ENCODE results near the gene CCIN. TPM values are rescaled to one million over a fixed set of nuclear protein-coding genes. Genes with fewer than 3 reads are reported as not detected.

CCIN gene
- total and polyA plus RNA-seq, 7 experiments from 2014 or later: 0.15 to 3.6 (median 0.49) TPM; not detected in 3

- Mint-ChIP-seq H3K4me3 (peak overlapping the region in 7 of 10 donors; percentile 11 to 63 (median 38)), H3K4me1 (peaks cover 62 to 90% (median 85%) of the 10 kb centered on the region in 7 donors), H3K27me3 (no peaks in the 10 kb centered on the region), H3K36me3 (peaks cover 9 to 64% (median 28%) of the 10 kb centered on the region in 5 donors), H3K9me3 (peaks cover 5 to 18% (median 14%) of the 10 kb centered on the region in 11 donors), H3K27ac (peak overlapping the region; percentile 51 to 89 (median 85))
- no peak overlapping the region for H3K4me3 ChIP-seq (ENCODE audit: low read length)
- H3K9me3 ChIP-seq (ENCODE audit: control insufficient read depth in 2 of 3, low read length in 3 of 3): peaks cover 0 to 11% (median 8%) of the 10 kb centered on the region in 3 experiments
- ATAC-seq: no peak
- peaks cover 81 to 95% of the 10 kb centered on the region in 2 donors for H3K4me1 ChIP-seq (ENCODE audit: control insufficient read depth in 2 of 2, insufficient read depth in 2 of 2, low read length in 2 of 2)
- DNase-seq: no peak
- intact Hi-C loops (cut with micrococcal nuclease): no loop called here
- H3K27me3 ChIP-seq (ENCODE audit: control insufficient read depth in 2 of 2, insufficient read depth in 2 of 2, low read length in 2 of 2): no peaks in the 10 kb centered on the region
- H3K27ac ChIP-seq (ENCODE audit: low read depth, low read length): peak overlapping the region; percentile 59
- ChIA-PET CTCF (interaction anchor here (0.5 to 1.1 kb wide), 2 partner anchors 44 to 320 kb away, joined by 5 read pairs; no protein-coding TSS in a partner anchor), POLR2A (no interaction called here)
- H3K36me3 ChIP-seq (ENCODE audit: control insufficient read depth in 2 of 3, insufficient read depth in 3 of 3, low read length in 3 of 3): peaks cover 0 to 6% (median 0%) of the 10 kb centered on the region in 3 experiments
Measured at GRCh38 chr9:36147441-36148175, 21.6 kb upstream of the CCIN start.

GRCh38 chr9:36148311-36149051, 20.7 kb upstream of the CCIN start:
- intact Hi-C loops (cut with micrococcal nuclease): no loop called here
- ATAC-seq (peak; percentile 24), DNase-seq (peak in 3 of 9 donors; percentile 28 to 55 (median 50))
- Histone ChIP-seq H3K36me3 (ENCODE audit: control insufficient read depth in 2 of 3, insufficient read depth in 3 of 3, low read length in 3 of 3) (peaks cover 0 to 6% (median 0%) of the 10 kb centered on the region in 3 experiments), H3K9me3 (ENCODE audit: control insufficient read depth in 2 of 3, low read length in 3 of 3) (peaks cover 0 to 11% (median 8%) of the 10 kb centered on the region in 3 experiments), H3K4me3 (ENCODE audit: low read length) (no peak overlapping the region), H3K27ac (ENCODE audit: low read depth, low read length) (peak overlapping the region; percentile 59), H3K4me1 (ENCODE audit: control insufficient read depth in 2 of 2, insufficient read depth in 2 of 2, low read length in 2 of 2) (peaks cover 81 to 94% of the 10 kb centered on the region in 2 donors), H3K27me3 (ENCODE audit: control insufficient read depth in 2 of 2, insufficient read depth in 2 of 2, low read length in 2 of 2) (no peaks in the 10 kb centered on the region)
- CTCF ChIA-PET: interaction anchor here (0.5 to 1.2 kb wide), 4 partner anchors 18 to 321 kb away, joined by 3 to 5 read pairs (median 4); no protein-coding TSS in a partner anchor
- Mint-ChIP-seq H3K4me3 (peak overlapping the region in 3 of 10 donors; percentile 11 to 34 (median 18)), H3K9me3 (peaks cover 5 to 18% (median 14%) of the 10 kb centered on the region in 11 donors), H3K36me3 (peaks cover 9 to 63% (median 28%) of the 10 kb centered on the region in 5 donors), H3K27ac (peak overlapping the region in 8 of 9 donors; percentile 51 to 89 (median 86)), H3K27me3 (no peaks in the 10 kb centered on the region), H3K4me1 (peaks cover 58 to 87% (median 81%) of the 10 kb centered on the region in 7 donors)
- POLR2A ChIA-PET: interaction anchor here (1.3 to 1.8 kb wide), 2 partner anchors 10 to 12 kb away, joined by 4 to 5 read pairs; partner anchors contain the start of gene GLIPR2

- intact Hi-C loops (cut with micrococcal nuclease): no loop called here
- Histone ChIP-seq H3K4me1 (ENCODE audit: control insufficient read depth in 2 of 2, insufficient read depth in 2 of 2, low read length in 2 of 2) (peaks cover 76 to 87% of the 10 kb centered on the region in 2 donors), H3K27ac (ENCODE audit: low read depth, low read length) (peak overlapping the region; percentile 59), H3K36me3 (ENCODE audit: control insufficient read depth in 2 of 3, insufficient read depth in 3 of 3, low read length in 3 of 3) (peaks cover 0 to 6% (median 0%) of the 10 kb centered on the region in 3 experiments), H3K27me3 (ENCODE audit: control insufficient read depth in 2 of 2, insufficient read depth in 2 of 2, low read length in 2 of 2) (no peaks in the 10 kb centered on the region), H3K9me3 (ENCODE audit: control insufficient read depth in 2 of 3, low read length in 3 of 3) (peaks cover 0 to 11% (median 8%) of the 10 kb centered on the region in 3 experiments), H3K4me3 (ENCODE audit: low read length) (no peak overlapping the region)
- Mint-ChIP-seq H3K9me3 (peaks cover 5 to 18% (median 14%) of the 10 kb centered on the region in 11 donors), H3K4me1 (peaks cover 56 to 84% (median 80%) of the 10 kb centered on the region in 7 donors), H3K4me3 (no peak overlapping the region), H3K36me3 (peaks cover 9 to 59% (median 31%) of the 10 kb centered on the region in 5 donors), H3K27ac (peak overlapping the region in 7 of 9 donors; percentile 51 to 99 (median 87)), H3K27me3 (no peaks in the 10 kb centered on the region)
- DNase-seq (no peak), ATAC-seq (no peak)
- POLR2A ChIA-PET: interaction anchor here (1.3 to 1.8 kb wide), 2 partner anchors 9 to 12 kb away, joined by 4 to 5 read pairs; partner anchors contain the start of gene GLIPR2
- CTCF ChIA-PET: interaction anchor here (0.7 to 1.2 kb wide), 3 partner anchors 18 to 56 kb away, joined by 3 to 4 read pairs (median 3); no protein-coding TSS in a partner anchor
Measured at GRCh38 chr9:36149197-36149596, 20.0 kb upstream of the CCIN start.

GRCh38 chr9:36150574-36151315, 18.4 kb upstream of the CCIN start:
- Histone ChIP-seq H3K9me3 (ENCODE audit: control insufficient read depth in 2 of 3, low read length in 3 of 3) (peaks cover 0 to 6% (median 6%) of the 10 kb centered on the region in 3 experiments), H3K27ac (ENCODE audit: low read depth, low read length) (peak overlapping the region; percentile 88), H3K4me1 (ENCODE audit: control insufficient read depth in 2 of 2, insufficient read depth in 2 of 2, low read length in 2 of 2) (peaks cover 68 to 72% of the 10 kb centered on the region in 2 donors), H3K36me3 (ENCODE audit: control insufficient read depth in 2 of 3, insufficient read depth in 3 of 3, low read length in 3 of 3) (peaks cover 0 to 10% (median 0%) of the 10 kb centered on the region in 3 experiments), H3K4me3 (ENCODE audit: low read length) (peak overlapping the region; percentile 53), H3K27me3 (ENCODE audit: control insufficient read depth in 2 of 2, insufficient read depth in 2 of 2, low read length in 2 of 2) (no peaks in the 10 kb centered on the region)
- Mint-ChIP-seq H3K4me3 (peak overlapping the region; percentile 13 to 89 (median 85)), H3K27ac (peak overlapping the region; percentile 97 to 99 (median 99)), H3K27me3 (no peaks in the 10 kb centered on the region), H3K4me1 (peaks cover 47 to 76% (median 69%) of the 10 kb centered on the region in 7 donors), H3K36me3 (peaks cover 4 to 51% (median 28%) of the 10 kb centered on the region in 5 donors), H3K9me3 (peaks cover 0 to 12% (median 8%) of the 10 kb centered on the region in 11 donors)
- POLR2A ChIA-PET: interaction anchor here (0.6 to 2.7 kb wide), 6 partner anchors 9 to 48 kb away, joined by 3 to 14 read pairs (median 8); partner anchors contain the start of genes CLTA and GLIPR2
- CTCF ChIA-PET: interaction anchor here (1.2 to 1.8 kb wide), 4 partner anchors 14 to 48 kb away, joined by 3 to 7 read pairs (median 5); partner anchors contain the start of gene GLIPR2
- intact Hi-C loops (cut with micrococcal nuclease): loop anchor here (1.0 to 2.0 kb wide), 4 partner anchors 7 to 40 kb away; partner anchors contain the start of genes CLTA (in 1 of the 2) and GLIPR2 (in 1 of the 2)
- no peak for DNase-seq
- no peak for ATAC-seq

DNA sequence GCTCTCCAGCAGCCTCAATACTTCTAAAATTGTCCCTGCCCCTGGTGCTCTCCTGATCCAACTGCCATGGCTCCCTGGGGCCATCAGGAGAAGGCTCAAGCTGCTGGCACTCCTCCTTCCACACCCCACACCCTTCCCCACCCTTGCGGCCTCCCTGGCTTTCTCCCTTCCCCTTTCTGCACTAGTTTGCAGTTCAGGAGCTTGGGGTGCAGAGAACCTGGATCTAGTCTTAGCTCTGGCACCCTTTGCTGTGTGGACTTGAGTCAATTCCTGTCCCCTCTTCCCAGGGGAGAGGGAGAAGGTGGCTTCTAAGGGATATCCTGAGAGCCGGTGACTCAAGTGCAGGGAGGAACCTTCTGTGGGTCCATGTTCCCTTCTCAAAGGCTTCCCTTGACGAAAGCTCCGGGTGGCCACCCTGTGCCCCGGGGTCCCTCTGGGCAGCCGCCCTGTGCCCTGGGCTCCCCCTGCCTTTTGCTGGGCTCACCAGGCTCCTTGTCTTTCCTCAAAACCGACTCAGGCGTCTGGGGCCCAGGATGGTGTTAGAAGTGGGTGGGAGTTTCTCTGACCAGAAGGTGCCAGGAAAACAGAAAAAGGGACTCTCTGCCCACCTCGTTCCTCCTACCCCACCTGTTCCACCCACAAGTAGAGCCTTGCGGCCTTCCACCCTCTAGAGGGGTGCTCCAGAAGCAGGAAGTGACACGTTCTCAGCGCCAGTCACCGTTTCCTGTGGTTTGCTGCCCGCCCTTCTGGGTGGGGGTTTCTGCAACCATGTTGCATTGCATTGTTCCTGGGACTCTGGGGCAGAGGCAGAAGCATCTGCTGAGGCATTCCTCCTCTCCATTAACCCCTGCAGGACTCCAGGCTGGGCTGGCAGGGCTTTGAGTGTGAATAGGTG, 17.6 kb upstream of the CCIN start:
- H3K4me3 Mint-ChIP-seq: peak overlapping the region; percentile 74 to 91 (median 88)
- H3K4me1 Mint-ChIP-seq: peaks cover 46 to 68% (median 61%) of the 10 kb centered on the region in 7 donors
- peak overlapping the region; percentile 53 for H3K4me3 ChIP-seq (ENCODE audit: low read length)
- H3K36me3 ChIP-seq (ENCODE audit: control insufficient read depth in 2 of 3, insufficient read depth in 3 of 3, low read length in 3 of 3): peaks cover 0 to 7% (median 0%) of the 10 kb centered on the region in 3 experiments
- H3K9me3 Mint-ChIP-seq: peaks cover 0 to 4% (median 0%) of the 10 kb centered on the region in 11 donors
- DNase-seq (peak; percentile 63 to 91 (median 87)), ATAC-seq (peak; percentile 94)
- POLR2A ChIA-PET: interaction anchor here (0.6 to 2.7 kb wide), 10 partner anchors 8 to 39 kb away, joined by 3 to 14 read pairs (median 4); partner anchors contain the start of genes CCIN, CLTA and GLIPR2
- peak overlapping the region; percentile 97 to 99 (median 99) for H3K27ac Mint-ChIP-seq
- CTCF ChIA-PET: interaction anchor here (0.9 to 1.8 kb wide), 5 partner anchors 13 to 48 kb away, joined by 3 to 7 read pairs (median 4); partner anchors contain the start of genes CCIN and GLIPR2
- H3K4me1 ChIP-seq (ENCODE audit: control insufficient read depth in 2 of 2, insufficient read depth in 2 of 2, low read length in 2 of 2): peaks cover 63 to 68% of the 10 kb centered on the region in 2 donors
- no peaks in the 10 kb centered on the region for H3K27me3 ChIP-seq (ENCODE audit: control insufficient read depth in 2 of 2, insufficient read depth in 2 of 2, low read length in 2 of 2)
- peaks cover 0 to 47% (median 20%) of the 10 kb centered on the region in 5 donors for H3K36me3 Mint-ChIP-seq
- H3K9me3 ChIP-seq (ENCODE audit: control insufficient read depth in 2 of 3, low read length in 3 of 3): no peaks in the 10 kb centered on the region
- peak overlapping the region; percentile 88 for H3K27ac ChIP-seq (ENCODE audit: low read depth, low read length)
- H3K27me3 Mint-ChIP-seq: no peaks in the 10 kb centered on the region
- intact Hi-C loops (cut with micrococcal nuclease): loop anchor here (1.0 to 2.0 kb wide), 8 partner anchors 8 to 48 kb away; partner anchors contain the start of genes CLTA (in 2 of the 2) and GLIPR2 (in 2 of the 2)
